Fibroblast of skin of right biceps (primary cell): ENCODE results near the gene IFNA10.
"Not testable (repeated sequence)": the region's sequence is repeated elsewhere in the genome, so short reads cannot be mapped to it uniquely, and the experiment has no call there.

Experiments used
- DNase-seq: peaks from one replicate; pipeline ENCODE4 v3.0.0-alpha.2; 2013

Gene IFNA10

GRCh38 chr9:21187487-21187886, 19.5 kb downstream of the IFNA10 start, which contains the start of gene IFNA4:
TSS of gene IFNA4 (minus strand) at chr9:21187587. CDS start at chr9:21187531, 56 bp downstream.
- DNase-seq: not testable (repeated sequence)

- peak; percentile 3 for DNase-seq
Observed at GRCh38 chr9:21182810-21183736, 23.9 kb downstream of the IFNA10 start.

DNA sequence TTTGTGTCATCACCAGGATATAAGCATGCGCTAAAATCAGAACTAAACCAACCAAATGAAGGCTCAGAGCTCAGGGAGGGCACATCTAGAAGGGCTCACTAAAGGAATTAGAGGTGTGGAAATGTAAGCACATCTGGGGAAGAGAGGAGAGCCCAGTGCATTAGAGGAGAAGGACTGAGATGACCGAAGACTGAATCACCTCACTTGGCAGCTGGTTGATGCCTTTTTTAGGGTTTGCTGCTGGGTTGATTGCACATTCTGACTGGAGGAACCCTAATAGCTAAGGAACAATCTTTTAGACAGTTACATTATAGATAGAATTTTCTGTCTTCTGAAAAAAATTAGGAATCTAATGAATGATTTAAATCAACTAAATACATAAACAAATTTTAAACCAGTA, 32.3 kb downstream of the IFNA10 start:
- no peak for DNase-seq

GRCh38 chr9:21172156-21172555, 34.8 kb downstream of the IFNA10 start:
- DNase-seq: no peak

- no peak for DNase-seq
Observed at GRCh38 chr9:21171351-21171750, 35.6 kb downstream of the IFNA10 start.

DNA sequence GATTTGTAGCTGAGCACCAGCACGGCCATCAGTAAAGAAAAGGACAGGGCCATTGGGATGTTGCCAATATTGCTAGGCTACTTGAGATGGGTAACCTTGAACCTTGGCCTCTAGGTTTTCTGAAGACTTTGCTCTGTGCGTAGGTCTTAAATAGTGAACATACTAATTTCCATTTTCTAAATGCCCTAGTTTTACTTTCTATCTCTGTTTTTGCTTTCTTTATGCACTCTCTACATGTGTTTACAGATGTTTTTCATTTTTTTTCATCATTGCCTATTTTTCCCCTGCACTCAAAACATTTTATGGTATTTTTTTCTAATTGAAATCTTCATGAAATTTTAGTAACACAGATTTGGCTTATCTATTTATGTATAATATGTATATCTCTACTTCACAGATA, 40.4 kb downstream of the IFNA10 start, which contains the start of gene IFNA21:
TSS of gene IFNA21 (minus strand) at position 101 of the 400 bp plus-strand sequence. CDS start at position 53, 48 bp downstream.
- DNase-seq: not testable (repeated sequence)

DNA sequence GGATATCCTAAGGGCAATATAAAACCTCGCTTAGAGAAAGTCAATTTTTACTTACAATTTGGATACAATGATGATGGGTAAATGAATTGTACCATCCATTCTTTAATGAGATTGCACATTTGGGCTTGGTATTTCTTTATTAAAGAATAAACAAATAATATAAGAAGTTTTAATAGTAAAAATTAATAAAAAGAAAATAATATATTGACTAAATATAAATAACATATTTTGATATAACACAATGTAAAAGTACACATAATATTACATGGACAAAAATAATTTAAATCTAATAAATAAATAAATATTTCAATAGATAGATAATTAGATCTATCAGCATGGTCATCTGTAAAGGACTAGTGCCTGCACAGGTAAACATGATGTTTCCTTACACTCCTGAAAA, 41.4 kb downstream of the IFNA10 start:
- no peak for DNase-seq

DNA sequence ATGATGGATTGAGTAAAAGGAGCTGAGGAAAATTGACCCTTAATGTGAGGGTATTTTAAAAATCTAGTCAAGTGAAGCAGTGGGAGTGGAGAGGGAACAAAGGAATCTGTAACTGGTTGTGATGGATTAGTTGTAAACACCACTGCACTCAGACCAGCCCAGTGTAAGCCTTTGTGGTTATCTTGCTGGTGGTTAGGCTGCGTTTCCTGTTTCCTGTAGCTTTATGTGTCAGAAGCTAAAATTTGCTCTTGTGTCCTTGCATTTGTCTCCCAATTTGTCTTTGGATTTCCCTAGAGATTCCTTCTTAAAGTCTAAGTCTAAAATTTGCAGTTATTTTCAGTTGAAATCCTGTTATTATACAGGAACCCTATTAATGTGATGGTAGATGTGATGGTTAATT, 46.8 kb downstream of the IFNA10 start:
- peak; percentile 35 for DNase-seq
